Stimulated activated CD8-positive, alpha-beta memory T cell treated with anti-CD3 and anti-CD28 coated beads, Interleukin-7, amount 100 ng/mL, for 24 hours (primary cell): Measurements from ENCODE around the gene ATP6V0E1.

ENCODE experiments used
- DNase-seq: peaks from one replicate; pipeline ENCODE4 v3.0.0-alpha.2; 2020; ENCODE audit warnings: low read depth

ATP6V0E1 gene

DNA sequence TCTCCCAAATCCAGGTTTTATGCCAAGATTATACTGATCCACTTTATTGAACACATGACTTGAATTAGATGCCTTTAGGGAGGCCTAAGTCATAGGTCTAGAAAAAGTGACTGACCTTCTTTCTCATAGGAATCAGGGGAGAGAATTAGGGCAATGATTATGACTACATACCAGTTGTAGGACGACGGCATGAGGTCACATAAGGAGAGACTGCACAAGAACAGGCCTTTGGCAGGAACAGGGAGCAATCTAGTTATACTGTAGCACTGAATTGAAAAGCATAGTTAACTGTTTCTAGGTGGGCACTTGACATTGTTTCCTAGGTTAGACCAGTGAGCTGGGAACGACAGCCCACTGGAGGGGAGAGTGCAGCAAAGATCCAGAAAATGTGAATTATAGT is 95.3 kb downstream of the ATP6V0E1 start:
- DNase-seq, result no peak
